ENCODE measurements around the gene PPARD.
"Not testable (repeated sequence)": the region's sequence is repeated elsewhere in the genome, so short reads cannot be mapped to it uniquely, and the experiment has no call there.

PPARD gene

GRCh38 chr6:35305117-35305516 is 37.2 kb upstream of the PPARD start:
- in situ Hi-C loops (cut with MboI; ENCODE audit: low pct_unique_long_range_greater_than_20kb, low sequenced_read_pairs, unreplicated experiment), result no loop called here
- no peak for TF ChIP-seq CTCF (IDR thresholded peaks at IDR 0.05; ENCODE audit: extremely low read depth, insufficient read depth, missing control alignments)
- no peak for DNase-seq (ENCODE audit: low spot score)

GRCh38 chr6:35307138-35307537 is 35.2 kb upstream of the PPARD start:
- in situ Hi-C loops (cut with MboI; ENCODE audit: low pct_unique_long_range_greater_than_20kb, low sequenced_read_pairs, unreplicated experiment); DNase-seq (ENCODE audit: low spot score): not testable (repeated sequence)

GRCh38 chr6:35308543-35308942 is 33.8 kb upstream of the PPARD start:
- DNase-seq (ENCODE audit: low spot score); in situ Hi-C loops (cut with MboI; ENCODE audit: low pct_unique_long_range_greater_than_20kb, low sequenced_read_pairs, unreplicated experiment): not testable (repeated sequence)

GRCh38 chr6:35309611-35310264 is 32.6 kb upstream of the PPARD start:
- in situ Hi-C loops (cut with MboI; ENCODE audit: low pct_unique_long_range_greater_than_20kb, low sequenced_read_pairs, unreplicated experiment), result no loop called here
- TF ChIP-seq CTCF (IDR thresholded peaks at IDR 0.05; ENCODE audit: extremely low read depth, insufficient read depth, missing control alignments), result no peak
- DNase-seq (ENCODE audit: low spot score), result no peak

- TF ChIP-seq CTCF (IDR thresholded peaks at IDR 0.05; ENCODE audit: extremely low read depth, insufficient read depth, missing control alignments), result no peak
- in situ Hi-C loops (cut with MboI; ENCODE audit: low pct_unique_long_range_greater_than_20kb, low sequenced_read_pairs, unreplicated experiment), result no loop called here
- DNase-seq (ENCODE audit: low spot score), result no peak
Observed at GRCh38 chr6:35310265-35310831, 32.0 kb upstream of the PPARD start.

- in situ Hi-C loops (cut with MboI; ENCODE audit: low pct_unique_long_range_greater_than_20kb, low sequenced_read_pairs, unreplicated experiment), result no loop called here
- DNase-seq (ENCODE audit: low spot score), result no peak
Observed at GRCh38 chr6:35311390-35312075, 30.8 kb upstream of the PPARD start.

GRCh38 chr6:35312076-35312800 is 30.1 kb upstream of the PPARD start:
- no peak for DNase-seq (ENCODE audit: low spot score)
- in situ Hi-C loops (cut with MboI; ENCODE audit: low pct_unique_long_range_greater_than_20kb, low sequenced_read_pairs, unreplicated experiment), result no loop called here
- no peak for TF ChIP-seq CTCF (IDR thresholded peaks at IDR 0.05; ENCODE audit: extremely low read depth, insufficient read depth, missing control alignments)

More at GRCh38 chr6:35311390-35312075, 30.8 kb upstream of the PPARD start:
- no peak for TF ChIP-seq CTCF (IDR thresholded peaks at IDR 0.05; ENCODE audit: extremely low read depth, insufficient read depth, missing control alignments)
